K562 (cell line): Measurements from ENCODE around the gene MDM4. TPM values are rescaled to one million over a fixed set of nuclear protein-coding genes. Genes with fewer than 3 reads are reported as not detected.

ENCODE experiments used
- CC2D1A ChIP-seq: fragments of 450-650 bp; IDR thresholded peaks from 2 replicates; pipeline ENCODE4 v1.6.1; 2017; ENCODE audit warnings: mild to moderate bottlenecking
- CCNT2 ChIP-seq: IDR thresholded peaks from 2 replicates; pipeline ENCODE4 v1.6.1; 2011; ENCODE audit warnings: borderline replicate concordance, low read depth, mild to moderate bottlenecking, moderate library complexity, mixed read lengths, low read length; ENCODE audit not compliant: insufficient read length; ENCODE audit errors: extremely low read depth
- CREBBP ChIP-seq: IDR thresholded peaks from one replicate; pipeline ENCODE4 v1.6.1; 2012; ENCODE audit warnings: low read depth, mild to moderate bottlenecking, control low read depth, inconsistent platforms, low read length
- ERF ChIP-seq: fragments of 450-650 bp; formaldehyde crosslinking; IDR thresholded peaks from 2 replicates; pipeline ENCODE4 v1.4.0; 2020; ENCODE audit warnings: mild to moderate bottlenecking, mixed read lengths
- GTF2E2 ChIP-seq: fragments of 200-800 bp; sonication (Bioruptor generic); IDR thresholded peaks from 2 replicates; pipeline ENCODE4 v1.6.1; 2016; ENCODE audit warnings: missing genetic modification characterization, missing compliant biosample characterization
- IRF9 ChIP-seq: fragments of 450-650 bp; IDR thresholded peaks from 2 replicates; pipeline ENCODE4 v1.6.1; 2016; ENCODE audit warnings: missing biosample characterization, missing genetic modification characterization
- KAT8 ChIP-seq: fragments of 450-650 bp; IDR thresholded peaks from 2 replicates; pipeline ENCODE4 v1.6.1; 2016; ENCODE audit warnings: low read depth, mild to moderate bottlenecking
- L3MBTL2 ChIP-seq: fragments of 450-650 bp; IDR thresholded peaks from 2 replicates; pipeline ENCODE4 v1.6.1; 2016; ENCODE audit warnings: mild to moderate bottlenecking, moderate library complexity
- MAFF ChIP-seq: IDR thresholded peaks from 2 replicates; pipeline ENCODE4 v1.6.1; 2012; ENCODE audit warnings: low read length, improper control_type of control experiment
- MEF2D ChIP-seq: conservative IDR thresholded peaks from 2 replicates; pipeline ENCODE4 v1.6.1; 2016; ENCODE audit warnings: low read depth, missing genetic modification characterization, missing compliant biosample characterization
- NCOA2 ChIP-seq, 2 experiments: fragments of 450-650 bp; IDR thresholded peaks; 2 replicates each; pipeline ENCODE4 v1.6.1; 2018; ENCODE audit warnings: mild to moderate bottlenecking in 2 of 2, moderate library complexity in 1 of 2; ENCODE audit not compliant: partially characterized antibody in 2 of 2
- NFE2 ChIP-seq: IDR thresholded peaks from 2 replicates; pipeline ENCODE4 v1.6.1; 2014; ENCODE audit warnings: antibody characterized with exemption, low read depth
- NRF1 ChIP-seq, 2 experiments: fragments of 450-650 bp; IDR thresholded peaks in 1 of 2; conservative IDR thresholded peaks in 1 of 2; 2 replicates each; pipeline ENCODE4 v1.6.1; 2014; ENCODE audit warnings: mild to moderate bottlenecking in 2 of 2
- NUFIP1 ChIP-seq: fragments of 450-650 bp; IDR thresholded peaks from 2 replicates; pipeline ENCODE4 v1.6.1; 2018; ENCODE audit not compliant: partially characterized antibody
- RBM34 ChIP-seq: fragments of 200-400 bp; formaldehyde crosslinking; IDR thresholded peaks from 2 replicates; pipeline ENCODE4 v1.6.1; 2018; ENCODE audit warnings: low read length, borderline replicate concordance; ENCODE audit not compliant: insufficient read depth
- SLC30A9 ChIP-seq: fragments of 250-450 bp; sonication (Bioruptor Pico); IDR thresholded peaks from 2 replicates; pipeline ENCODE4 v1.8.0; 2022; ENCODE audit warnings: mild to moderate bottlenecking, moderate library complexity
- SMARCA4 ChIP-seq: fragments of 450-650 bp; IDR thresholded peaks from 2 replicates; pipeline ENCODE4 v1.6.1; 2016
- SNAPC5 ChIP-seq: fragments of 250-450 bp; sonication (Bioruptor Pico); IDR thresholded peaks from 2 replicates; pipeline ENCODE4 v1.8.0; 2021; ENCODE audit warnings: moderate library complexity, mild to moderate bottlenecking, inconsistent platforms
- SRSF9 ChIP-seq: fragments of 200-400 bp; formaldehyde crosslinking; IDR thresholded peaks from 2 replicates; pipeline ENCODE4 v1.6.1; 2017; ENCODE audit warnings: low read depth, low read length, borderline replicate concordance
- USF1 ChIP-seq: sonication (generic); formaldehyde crosslinking; IDR thresholded peaks from 2 replicates; pipeline ENCODE4 v1.9.0; 2022; ENCODE audit warnings: mild to moderate bottlenecking, missing genetic modification reagents
- ZC3H8 ChIP-seq: fragments of 450-650 bp; IDR thresholded peaks from 2 replicates; pipeline ENCODE4 v1.6.1; 2017
- ZNF408 ChIP-seq: fragments of 250-450 bp; sonication (Bioruptor Pico); IDR thresholded peaks from 2 replicates; pipeline ENCODE4 v1.4.0; 2020; ENCODE audit warnings: low read depth, mild to moderate bottlenecking, moderate library complexity
- ZNF507 ChIP-seq: conservative IDR thresholded peaks from 2 replicates; pipeline ENCODE4 v1.6.1; 2017; ENCODE audit warnings: missing genetic modification characterization, missing compliant biosample characterization
- ZNF785 ChIP-seq: fragments of 250-450 bp; sonication (Bioruptor Pico); IDR thresholded peaks from 2 replicates; pipeline ENCODE4 v1.4.0; 2020; ENCODE audit warnings: mild to moderate bottlenecking
- polyA plus RNA-seq, 8 experiments: library from polyadenylated mRNA; depleted of rRNA in 4 of 8; stranded (reverse) in 5 of 8; unstranded in 3 of 8; fragments of >200 nt; fragmentation: Nextera tagmentation in 2 of 8; fragmentation: Illumina TruSeq in 1 of 8; extraction: Ambion mirVana in 2 of 8; extraction: Trizol in 1 of 8; gene quantifications; 2 replicates each; pipeline versions ENCODE4 v1.2.1 to v1.2.3, GENCODE V29; 2011 to 2014; ENCODE audit warnings: inconsistent platforms in 1 of 8, missing spikeins in 1 of 8
- total RNA-seq, 7 experiments: library from RNA; depleted of rRNA in 6 of 7; stranded (reverse); fragments of >200 nt in 6 of 7; fragmentation: Illumina TruSeq in 2 of 7; extraction: Trizol in 2 of 7; gene quantifications; 2 replicates each; pipeline versions ENCODE4 v1.2.1 to v1.2.3, GENCODE V29; 2011 to 2021; ENCODE audit warnings: low replicate concordance in 1 of 7

Gene MDM4
- total and polyA plus RNA-seq, 9 of the 15 experiments (the other 6 are each of a cell fraction or from before 2014, with no cell fraction given) = 3.3 to 61.7 (median 21.2) TPM

- TF ChIP-seq KAT8 = no peak
- TF ChIP-seq SLC30A9 (CRISPR knock-in tag) = no peak
- TF ChIP-seq USF1 (CRISPR knock-in tag) = no peak
- no peak; the same call in 1 of the 2 replicates for TF ChIP-seq MAFF
- no peak; a peak in 1 of 4 replicates for TF ChIP-seq NRF1 (conservative IDR thresholded peaks at IDR 0.05 in 1 of 2, IDR thresholded peaks at IDR 0.05 in 1 of 2)
- TF ChIP-seq SNAPC5 (CRISPR knock-in tag) = no peak
- no peak for TF ChIP-seq ZC3H8
- TF ChIP-seq ZNF507 (tag) = no peak
- TF ChIP-seq RBM34 = no peak
- no peak for TF ChIP-seq ZNF785
- TF ChIP-seq ZNF408 (CRISPR knock-in tag) = no peak
- TF ChIP-seq NUFIP1 = peak; percentile 6
- peak; percentile 82 for TF ChIP-seq GTF2E2 (tag)
- no peak; the same call in 1 of the 2 replicates for TF ChIP-seq SMARCA4
- peak; percentile 11 to 84 for TF ChIP-seq NCOA2 (IDR thresholded peaks at IDR 0.05; ENCODE audit: partially characterized antibody in 2 of 2)
- TF ChIP-seq ERF (CRISPR knock-in tag) = no peak
- TF ChIP-seq SRSF9 = no peak
- TF ChIP-seq MEF2D (tag) = no peak
- TF ChIP-seq IRF9 = no peak
- TF ChIP-seq CCNT2 = no peak
- TF ChIP-seq NFE2 = no peak
- TF ChIP-seq CREBBP = no peak
- TF ChIP-seq L3MBTL2 = peak; percentile 61
- TF ChIP-seq CC2D1A = peak; percentile 44; the same call in 1 of the 2 replicates
Measured at GRCh38 chr1:204506201-204506968, 9.8 kb upstream of the MDM4 start (continued).
